HG03135 (cell line): ENCODE data around the gene JSRP1.

Experiments used
- ATAC-seq: cut with Tn5 transposase; IDR thresholded peaks from one replicate; pipeline ENCODE4 v1.9.1; 2021; ENCODE audit warnings: mild to moderate bottlenecking, moderate library complexity; ENCODE audit not compliant: unreplicated experiment

JSRP1 gene

GRCh38 chr19:2255982-2256685, at the start of gene JSRP1:
Gene JSRP1 (minus strand): TSS chr19:2256417. CDS start chr19:2255314, 1,103 bp downstream.
- ATAC-seq, result no peak

GRCh38 chr19:2305452-2306280, 49.4 kb upstream of the JSRP1 start:
- no peak for ATAC-seq

- ATAC-seq, result no peak
Measured at GRCh38 chr19:2303211-2303798, 47.1 kb upstream of the JSRP1 start.

GRCh38 chr19:2302319-2303210, 46.3 kb upstream of the JSRP1 start:
- ATAC-seq, result no peak

GRCh38 chr19:2300533-2300932, 44.3 kb upstream of the JSRP1 start:
- ATAC-seq, result no peak

- no peak for ATAC-seq
Measured at GRCh38 chr19:2296141-2296540, 39.9 kb upstream of the JSRP1 start.

- ATAC-seq, result no peak
Measured at GRCh38 chr19:2294687-2295335, 38.6 kb upstream of the JSRP1 start.

- no peak for ATAC-seq
Measured at GRCh38 chr19:2291185-2291751, 35.1 kb upstream of the JSRP1 start.

GRCh38 chr19:2290441-2291184, 34.4 kb upstream of the JSRP1 start:
- no peak for ATAC-seq

- ATAC-seq, result no peak
Measured at GRCh38 chr19:2289714-2290435, 33.7 kb upstream of the JSRP1 start.

- no peak for ATAC-seq
Measured at GRCh38 chr19:2288818-2289713, 32.8 kb upstream of the JSRP1 start.

GRCh38 chr19:2288338-2288817, 32.2 kb upstream of the JSRP1 start:
- no peak for ATAC-seq

GRCh38 chr19:2287585-2288337, 31.5 kb upstream of the JSRP1 start:
- no peak for ATAC-seq

- no peak for ATAC-seq
Measured at GRCh38 chr19:2286402-2287140, 30.4 kb upstream of the JSRP1 start.

GRCh38 chr19:2283835-2284507, 27.8 kb upstream of the JSRP1 start:
- ATAC-seq, result no peak

- ATAC-seq, result no peak
Measured at GRCh38 chr19:2282862-2283237, 26.6 kb upstream of the JSRP1 start.
